HepG2 (cell line): ENCODE data around the gene PPP2R5D. TPM values are rescaled to one million over a fixed set of nuclear protein-coding genes. Genes with fewer than 3 reads are reported as not detected.

ENCODE experiments used
- FOXC1 ChIP-seq: sonication (generic); formaldehyde crosslinking; IDR thresholded peaks from 2 replicates; pipeline ENCODE4 v1.8.0; 2022; ENCODE audit warnings: mild to moderate bottlenecking, missing genetic modification reagents, borderline replicate concordance
- MIER2 ChIP-seq: IDR thresholded peaks from 2 replicates; pipeline ENCODE4 v1.6.1; 2016; ENCODE audit warnings: missing biosample characterization, missing genetic modification reagents
- PREB ChIP-seq: sonication (generic); formaldehyde crosslinking; IDR thresholded peaks from 2 replicates; pipeline ENCODE4 v1.4.0; 2020; ENCODE audit warnings: missing genetic modification reagents
- TFAP4 ChIP-seq: sonication (generic); IDR thresholded peaks from 2 replicates; pipeline ENCODE4 v1.6.1; 2016; ENCODE audit warnings: low read depth, borderline replicate concordance
- ZNF281 ChIP-seq: sonication (generic); formaldehyde crosslinking; IDR thresholded peaks from 2 replicates; pipeline ENCODE4 v1.4.0; 2020; ENCODE audit warnings: missing genetic modification reagents, borderline replicate concordance
- ZNF800 ChIP-seq: sonication (generic); formaldehyde crosslinking; IDR thresholded peaks from 2 replicates; pipeline ENCODE4 v1.4.0; 2020; ENCODE audit warnings: missing genetic modification reagents
- ZNF816 ChIP-seq: sonication (generic); formaldehyde crosslinking; IDR thresholded peaks from 2 replicates; pipeline ENCODE4 v1.8.0; 2022; ENCODE audit warnings: missing genetic modification reagents, mild to moderate bottlenecking, borderline replicate concordance
- polyA plus RNA-seq, 8 experiments: library from polyadenylated mRNA; depleted of rRNA in 3 of 8; stranded (reverse) in 7 of 8; unstranded in 1 of 8; fragments of >200 nt; fragmentation: Illumina TruSeq in 4 of 8; extraction: Trizol in 4 of 8; gene quantifications; 2 replicates each; pipeline versions ENCODE4 v1.2.1 to v1.2.3, GENCODE V29; 2011 to 2016; ENCODE audit warnings: low read depth in 4 of 8, missing spikeins in 1 of 8, mixed read lengths in 1 of 8; ENCODE audit not compliant: insufficient read depth in 1 of 8
- total RNA-seq, 5 experiments: library from RNA; depleted of rRNA; stranded (reverse); fragments of >200 nt; fragmentation: Illumina TruSeq; extraction: Trizol; gene quantifications; 2 replicates each; pipeline ENCODE4 v1.2.3, GENCODE V29; 2016; ENCODE audit warnings: low read depth in 1 of 5
- TF ChIP-seq, protein P1 (sequence below): sonication (generic); formaldehyde crosslinking; IDR thresholded peaks from one replicate; pipeline ENCODE4 v1.5.1; 2020; ENCODE audit warnings: mild to moderate bottlenecking, missing genetic modification reagents; ENCODE audit errors: not compliant biosample characterization
- TF ChIP-seq, protein P2 (sequence below): sonication (generic); formaldehyde crosslinking; IDR thresholded peaks from 2 replicates; pipeline ENCODE4 v1.5.1; 2020; ENCODE audit warnings: missing genetic modification reagents, mild to moderate bottlenecking, borderline replicate concordance
- TF ChIP-seq, protein P3 (sequence below): sonication (generic); formaldehyde crosslinking; IDR thresholded peaks from 2 replicates; pipeline ENCODE4 v1.4.0; 2020; ENCODE audit warnings: missing genetic modification reagents; ENCODE audit errors: not compliant biosample characterization

PPP2R5D gene
- total and polyA plus RNA-seq, 2 of the 13 experiments (the other 11 are each of a cell fraction or from before 2014, with no cell fraction given) = 53.7 to 60.4 TPM

GRCh38 chr6:42979523-42980177 lies 4.7 kb upstream of the PPP2R5D start (continued):
- no peak; the same call in 1 of the 2 replicates for TF ChIP-seq FOXC1 (CRISPR knock-in tag)
- no peak for TF ChIP-seq PREB (CRISPR knock-in tag)
- TF ChIP-seq ZNF816 (CRISPR knock-in tag) = peak; percentile 3; the same call in 1 of the 2 replicates
- TF ChIP-seq, protein P1, sequence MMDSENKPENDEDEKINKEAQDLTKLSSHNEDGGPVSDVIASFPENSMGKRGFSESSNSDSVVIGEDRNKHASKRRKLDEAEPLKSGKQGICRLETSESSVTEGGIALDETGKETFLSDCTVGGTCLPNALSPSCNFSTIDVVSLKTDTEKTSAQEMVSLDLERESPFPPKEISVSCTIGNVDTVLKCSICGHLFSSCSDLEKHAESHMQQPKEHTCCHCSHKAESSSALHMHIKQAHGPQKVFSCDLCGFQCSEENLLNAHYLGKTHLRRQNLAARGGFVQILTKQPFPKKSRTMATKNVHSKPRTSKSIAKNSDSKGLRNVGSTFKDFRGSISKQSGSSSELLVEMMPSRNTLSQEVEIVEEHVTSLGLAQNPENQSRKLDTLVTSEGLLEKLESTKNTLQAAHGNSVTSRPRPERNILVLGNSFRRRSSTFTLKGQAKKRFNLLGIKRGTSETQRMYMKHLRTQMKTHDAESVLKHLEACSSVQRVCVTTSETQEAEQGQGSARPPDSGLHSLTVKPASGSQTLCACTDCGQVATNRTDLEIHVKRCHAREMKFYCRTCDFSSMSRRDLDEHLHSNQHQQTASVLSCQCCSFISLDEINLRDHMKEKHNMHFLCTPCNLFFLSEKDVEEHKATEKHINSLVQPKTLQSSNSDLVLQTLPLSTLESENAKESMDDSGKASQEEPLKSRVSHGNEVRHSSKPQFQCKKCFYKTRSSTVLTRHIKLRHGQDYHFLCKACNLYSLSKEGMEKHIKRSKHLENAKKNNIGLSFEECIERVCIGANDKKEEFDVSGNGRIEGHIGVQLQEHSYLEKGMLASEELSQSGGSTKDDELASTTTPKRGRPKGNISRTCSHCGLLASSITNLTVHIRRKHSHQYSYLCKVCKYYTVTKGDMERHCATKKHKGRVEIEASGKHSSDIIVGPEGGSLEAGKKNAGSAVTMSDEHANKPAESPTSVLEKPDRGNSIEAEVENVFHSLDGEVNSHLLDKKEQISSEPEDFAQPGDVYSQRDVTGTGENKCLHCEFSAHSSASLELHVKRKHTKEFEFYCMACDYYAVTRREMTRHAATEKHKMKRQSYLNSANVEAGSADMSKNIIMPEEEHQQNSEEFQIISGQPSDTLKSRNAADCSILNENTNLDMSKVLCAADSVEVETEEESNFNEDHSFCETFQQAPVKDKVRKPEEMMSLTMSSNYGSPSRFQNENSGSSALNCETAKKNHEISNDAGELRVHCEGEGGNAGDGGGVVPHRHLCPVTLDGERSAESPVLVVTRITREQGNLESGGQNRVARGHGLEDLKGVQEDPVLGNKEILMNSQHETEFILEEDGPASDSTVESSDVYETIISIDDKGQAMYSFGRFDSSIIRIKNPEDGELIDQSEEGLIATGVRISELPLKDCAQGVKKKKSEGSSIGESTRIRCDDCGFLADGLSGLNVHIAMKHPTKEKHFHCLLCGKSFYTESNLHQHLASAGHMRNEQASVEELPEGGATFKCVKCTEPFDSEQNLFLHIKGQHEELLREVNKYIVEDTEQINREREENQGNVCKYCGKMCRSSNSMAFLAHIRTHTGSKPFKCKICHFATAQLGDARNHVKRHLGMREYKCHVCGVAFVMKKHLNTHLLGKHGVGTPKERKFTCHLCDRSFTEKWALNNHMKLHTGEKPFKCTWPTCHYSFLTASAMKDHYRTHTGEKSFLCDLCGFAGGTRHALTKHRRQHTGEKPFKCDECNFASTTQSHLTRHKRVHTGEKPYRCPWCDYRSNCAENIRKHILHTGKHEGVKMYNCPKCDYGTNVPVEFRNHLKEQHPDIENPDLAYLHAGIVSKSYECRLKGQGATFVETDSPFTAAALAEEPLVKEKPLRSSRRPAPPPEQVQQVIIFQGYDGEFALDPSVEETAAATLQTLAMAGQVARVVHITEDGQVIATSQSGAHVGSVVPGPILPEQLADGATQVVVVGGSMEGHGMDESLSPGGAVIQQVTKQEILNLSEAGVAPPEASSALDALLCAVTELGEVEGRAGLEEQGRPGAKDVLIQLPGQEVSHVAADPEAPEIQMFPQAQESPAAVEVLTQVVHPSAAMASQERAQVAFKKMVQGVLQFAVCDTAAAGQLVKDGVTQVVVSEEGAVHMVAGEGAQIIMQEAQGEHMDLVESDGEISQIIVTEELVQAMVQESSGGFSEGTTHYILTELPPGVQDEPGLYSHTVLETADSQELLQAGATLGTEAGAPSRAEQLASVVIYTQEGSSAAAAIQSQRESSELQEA (CRISPR knock-in tag) = peak; percentile 11
- TF ChIP-seq MIER2 (CRISPR knock-in tag) = no peak; the same call in 1 of the 2 replicates
- TF ChIP-seq, protein P2, sequence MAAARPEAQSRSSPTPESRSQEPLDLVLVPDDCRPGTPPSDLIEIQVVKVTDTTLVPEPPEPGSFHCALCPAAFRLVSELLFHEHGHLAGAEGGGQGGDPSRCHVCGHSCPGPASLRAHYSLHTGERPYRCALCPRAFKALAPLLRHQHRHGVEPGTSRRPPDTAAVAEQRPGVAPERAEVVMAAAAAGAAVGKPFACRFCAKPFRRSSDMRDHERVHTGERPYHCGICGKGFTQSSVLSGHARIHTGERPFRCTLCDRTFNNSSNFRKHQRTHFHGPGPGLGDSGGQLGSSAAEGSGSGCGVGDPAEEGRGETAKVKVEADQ (CRISPR knock-in tag) = no peak
- TF ChIP-seq, protein P3, sequence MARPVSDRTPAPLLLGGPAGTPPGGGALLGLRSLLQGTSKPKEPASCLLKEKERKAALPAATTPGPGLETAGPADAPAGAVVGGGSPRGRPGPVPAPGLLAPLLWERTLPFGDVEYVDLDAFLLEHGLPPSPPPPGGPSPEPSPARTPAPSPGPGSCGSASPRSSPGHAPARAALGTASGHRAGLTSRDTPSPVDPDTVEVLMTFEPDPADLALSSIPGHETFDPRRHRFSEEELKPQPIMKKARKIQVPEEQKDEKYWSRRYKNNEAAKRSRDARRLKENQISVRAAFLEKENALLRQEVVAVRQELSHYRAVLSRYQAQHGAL (CRISPR knock-in tag) = no peak
- TF ChIP-seq ZNF800 (CRISPR knock-in tag) = peak; percentile 2; the same call in 1 of the 2 replicates
- no peak for TF ChIP-seq TFAP4
- no peak for TF ChIP-seq ZNF281
